Urinary bladder (tissue), 4 donors: ENCODE results near the gene TOB1. TPM values are rescaled to one million over a fixed set of nuclear protein-coding genes. Genes with fewer than 3 reads are reported as not detected.
A peak's percentile ranks its signal among the peaks of the same experiment; 100 is the strongest.

Source experiments
- DNase-seq: peaks from one replicate; pipeline ENCODE4 v3.0.0-alpha.2; 2015; ENCODE audit errors: extremely low spot score
- H3K27ac ChIP-seq: one replicate; pipeline ENCODE4 v1.5.1; 2013; ENCODE audit warnings: low read depth, mild to moderate bottlenecking, moderate library complexity
- H3K36me3 ChIP-seq: one replicate; pipeline ENCODE4 v1.6.1; 2013; ENCODE audit warnings: mild to moderate bottlenecking, moderate library complexity; ENCODE audit not compliant: insufficient read depth
- H3K4me1 ChIP-seq: one replicate; pipeline ENCODE4 v1.6.1; 2013; ENCODE audit warnings: mild to moderate bottlenecking, moderate library complexity; ENCODE audit not compliant: insufficient read depth
- H3K4me3 ChIP-seq: one replicate; pipeline ENCODE4 v1.5.1; 2013; ENCODE audit warnings: low read depth, low read length
- WGBS: extraction: QIAGEN DNeasy Blood & Tissue Kit; methylation state at CpG from one replicate; pipeline ENCODE4 v1.1.7; 2013; 5-methylcytosine and 5-hydroxymethylcytosine counted together
- polyA plus RNA-seq: library from polyadenylated mRNA; stranded (reverse); fragments of 200-250 nt; gene quantifications from one replicate; pipeline ENCODE4 v1.2.3, GENCODE V29; 2013
- total RNA-seq: library from RNA; depleted of rRNA; stranded (reverse); fragments of >200 nt; gene quantifications from one replicate; pipeline ENCODE4 v1.2.3, GENCODE V29; 2014
- donor health status: healthy with polysubstance abuse.
- donor health status: healthy.

The TOB1 gene
- total and polyA plus RNA-seq, 2 donors = 41.3 to 47.4 TPM

- H3K4me3 ChIP-seq = no peak overlapping the region
- H3K36me3 ChIP-seq = no peaks in the 10 kb centered on the region
- WGBS = 72% methylated on average over 11 of the region's 11 CpGs
- no peak for DNase-seq
- H3K4me1 ChIP-seq = no peaks in the 10 kb centered on the region
- no peak overlapping the region for H3K27ac ChIP-seq
Observed at GRCh38 chr17:50841277-50841948, 24.7 kb downstream of the TOB1 start.

GRCh38 chr17:50840311-50840851 lies 25.8 kb downstream of the TOB1 start:
- H3K27ac ChIP-seq = no peak overlapping the region
- no peak overlapping the region for H3K4me3 ChIP-seq
- WGBS = 92% methylated on average over 29 of the region's 29 CpGs
- DNase-seq = no peak
- no peaks in the 10 kb centered on the region for H3K4me1 ChIP-seq
- no peaks in the 10 kb centered on the region for H3K36me3 ChIP-seq

GRCh38 chr17:50839591-50840310 lies 26.4 kb downstream of the TOB1 start:
- H3K27ac ChIP-seq = no peak overlapping the region
- no peaks in the 10 kb centered on the region for H3K4me1 ChIP-seq
- H3K4me3 ChIP-seq = no peak overlapping the region
- 95% methylated on average over 29 of the region's 29 CpGs for WGBS
- no peak for DNase-seq
- H3K36me3 ChIP-seq = no peaks in the 10 kb centered on the region

GRCh38 chr17:50837980-50838954 lies 27.9 kb downstream of the TOB1 start:
- no peak overlapping the region for H3K27ac ChIP-seq
- no peak for DNase-seq
- 76% methylated on average over 21 of the region's 21 CpGs for WGBS
- no peaks in the 10 kb centered on the region for H3K4me1 ChIP-seq
- no peak overlapping the region for H3K4me3 ChIP-seq
- no peaks in the 10 kb centered on the region for H3K36me3 ChIP-seq

- Histone ChIP-seq H3K27ac (no peak overlapping the region), H3K36me3 (no peaks in the 10 kb centered on the region), H3K4me1 (no peaks in the 10 kb centered on the region), H3K4me3 (no peak overlapping the region)
- 88% methylated on average over 7 of the region's 7 CpGs for WGBS
- no peak for DNase-seq
Observed at GRCh38 chr17:50837286-50837979, 28.7 kb downstream of the TOB1 start.

GRCh38 chr17:50836826-50837225 lies 29.3 kb downstream of the TOB1 start:
- no peaks in the 10 kb centered on the region for H3K4me1 ChIP-seq
- no peaks in the 10 kb centered on the region for H3K36me3 ChIP-seq
- H3K4me3 ChIP-seq = no peak overlapping the region
- 87% methylated on average over 11 of the region's 11 CpGs for WGBS
- no peak overlapping the region for H3K27ac ChIP-seq
- DNase-seq = no peak

- 65% methylated on average over 39 of the region's 39 CpGs for WGBS
- no peak for DNase-seq
- H3K4me3 ChIP-seq = peak within 1 kb of the TSS; percentile 2
- no peaks in the 10 kb centered on the region for H3K4me1 ChIP-seq
- H3K27ac ChIP-seq = no peak within 1 kb of the TSS
- H3K36me3 ChIP-seq = no peaks in the 10 kb centered on the region
Observed at GRCh38 chr17:50835301-50836234, 30.6 kb downstream of the TOB1 start, which contains the start of gene WFIKKN2. Gene WFIKKN2, plus strand, starts transcription at chr17:50835586. Its CDS starts 352 bp downstream, at chr17:50835938.

- no peak for DNase-seq
- no peaks in the 10 kb centered on the region for H3K36me3 ChIP-seq
- no peaks in the 10 kb centered on the region for H3K4me1 ChIP-seq
- H3K4me3 ChIP-seq = peak overlapping the region; percentile 2
- H3K27ac ChIP-seq = no peak overlapping the region
- WGBS = 42% methylated on average over 38 of the region's 38 CpGs
Observed at GRCh38 chr17:50834429-50835300, 31.5 kb downstream of the TOB1 start.

GRCh38 chr17:50833510-50834428 lies 32.4 kb downstream of the TOB1 start:
- no peaks in the 10 kb centered on the region for H3K36me3 ChIP-seq
- no peak for DNase-seq
- 92% methylated on average over 38 of the region's 38 CpGs for WGBS
- H3K4me3 ChIP-seq = no peak overlapping the region
- no peak overlapping the region for H3K27ac ChIP-seq
- no peaks in the 10 kb centered on the region for H3K4me1 ChIP-seq

- Histone ChIP-seq H3K36me3 (no peaks in the 10 kb centered on the region), H3K4me3 (no peak overlapping the region), H3K4me1 (no peaks in the 10 kb centered on the region), H3K27ac (no peak overlapping the region)
- no peak for DNase-seq
- WGBS = 67% methylated on average over 13 of the region's 13 CpGs
Observed at GRCh38 chr17:50832864-50833381, 33.2 kb downstream of the TOB1 start.
